PC-9 (cell line): ENCODE measurements around the gene SMIM20.

Experiments used
- EZH2 ChIP-seq: fragments of 200-600 bp; sonication (generic); IDR thresholded peaks from 2 replicates; pipeline ENCODE4 v1.8.0; 2017; ENCODE audit warnings: antibody characterized with exemption, low read depth
- TF ChIP-seq, protein P1 (sequence below): fragments of 200-600 bp; sonication (generic); conservative IDR thresholded peaks from 2 replicates; pipeline ENCODE4 v1.6.1; 2017; ENCODE audit warnings: mixed run types, antibody characterized with exemption, mild to moderate bottlenecking, moderate library complexity

DNA sequence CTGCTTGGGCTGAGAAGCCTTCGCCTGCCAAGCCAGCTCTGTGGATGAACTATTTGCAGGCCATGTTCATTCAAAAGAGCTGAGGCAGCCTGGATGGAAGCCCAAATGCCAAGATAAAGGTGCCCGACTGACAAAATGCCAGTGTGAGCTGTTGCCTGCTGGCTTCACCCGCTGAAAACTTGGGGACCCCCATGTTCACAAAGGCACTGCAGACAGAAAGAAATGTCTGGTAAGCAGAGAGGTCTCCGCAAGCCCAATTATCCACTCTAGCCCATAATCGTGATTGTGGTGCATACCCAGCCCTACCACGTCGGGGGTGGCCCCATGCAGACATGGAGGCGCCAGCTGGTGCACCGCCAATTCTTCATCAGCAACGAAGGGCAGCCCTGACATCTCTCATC, 13.0 kb upstream of the SMIM20 start:
- TF ChIP-seq, protein P1, sequence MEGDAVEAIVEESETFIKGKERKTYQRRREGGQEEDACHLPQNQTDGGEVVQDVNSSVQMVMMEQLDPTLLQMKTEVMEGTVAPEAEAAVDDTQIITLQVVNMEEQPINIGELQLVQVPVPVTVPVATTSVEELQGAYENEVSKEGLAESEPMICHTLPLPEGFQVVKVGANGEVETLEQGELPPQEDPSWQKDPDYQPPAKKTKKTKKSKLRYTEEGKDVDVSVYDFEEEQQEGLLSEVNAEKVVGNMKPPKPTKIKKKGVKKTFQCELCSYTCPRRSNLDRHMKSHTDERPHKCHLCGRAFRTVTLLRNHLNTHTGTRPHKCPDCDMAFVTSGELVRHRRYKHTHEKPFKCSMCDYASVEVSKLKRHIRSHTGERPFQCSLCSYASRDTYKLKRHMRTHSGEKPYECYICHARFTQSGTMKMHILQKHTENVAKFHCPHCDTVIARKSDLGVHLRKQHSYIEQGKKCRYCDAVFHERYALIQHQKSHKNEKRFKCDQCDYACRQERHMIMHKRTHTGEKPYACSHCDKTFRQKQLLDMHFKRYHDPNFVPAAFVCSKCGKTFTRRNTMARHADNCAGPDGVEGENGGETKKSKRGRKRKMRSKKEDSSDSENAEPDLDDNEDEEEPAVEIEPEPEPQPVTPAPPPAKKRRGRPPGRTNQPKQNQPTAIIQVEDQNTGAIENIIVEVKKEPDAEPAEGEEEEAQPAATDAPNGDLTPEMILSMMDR = no peak
- no peak for TF ChIP-seq EZH2
